Inflammatory macrophage treated with lipopolysaccharide for 1 hour (primary cell): ENCODE measurements around the gene WIZ.
A peak's percentile ranks its signal among the peaks of the same experiment; 100 is the strongest.
"Not testable (repeated sequence)": the region's sequence is repeated elsewhere in the genome, so short reads cannot be mapped to it uniquely, and the experiment has no call there.

Experiments
- DNase-seq, 2 donors: peaks; one replicate each; pipeline ENCODE4 v3.0.0-alpha.2; 2020 to 2022

Gene WIZ

GRCh38 chr19:15449620-15450527, at the start of gene WIZ:
Gene WIZ, minus strand, starts transcription at chr19:15449956. Its CDS starts 1,649 bp downstream, at chr19:15448307.
- DNase-seq, result peak; percentile 57 to 73

DNA sequence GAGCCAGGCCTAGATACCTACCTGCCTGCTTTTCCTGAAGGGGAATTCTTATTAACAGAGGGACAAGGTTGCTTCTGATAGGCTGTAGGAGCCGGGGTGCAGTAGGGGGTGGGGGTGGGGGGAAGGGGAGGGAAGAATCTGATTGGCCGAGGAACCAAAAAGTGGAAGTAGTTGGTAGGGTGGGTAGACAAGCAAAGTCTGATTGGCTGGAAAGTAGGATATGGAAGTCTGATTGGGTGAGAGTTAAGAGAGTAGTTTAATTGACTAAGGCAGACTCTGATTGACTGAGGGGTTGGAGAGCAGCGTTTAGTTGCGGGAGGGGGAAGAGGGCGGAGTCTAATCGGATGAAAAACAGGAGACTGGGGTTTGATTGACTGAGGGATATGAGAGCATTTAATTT, 49.2 kb upstream of the WIZ start:
- DNase-seq, result no peak

GRCh38 chr19:15498156-15498858, 48.6 kb upstream of the WIZ start:
- no peak for DNase-seq

- no peak for DNase-seq
Observed at GRCh38 chr19:15495151-15495550, 45.4 kb upstream of the WIZ start.

GRCh38 chr19:15488489-15489226, 38.9 kb upstream of the WIZ start:
- DNase-seq, result no peak

- DNase-seq, result no peak
Observed at GRCh38 chr19:15487038-15487437, 37.3 kb upstream of the WIZ start.

DNA sequence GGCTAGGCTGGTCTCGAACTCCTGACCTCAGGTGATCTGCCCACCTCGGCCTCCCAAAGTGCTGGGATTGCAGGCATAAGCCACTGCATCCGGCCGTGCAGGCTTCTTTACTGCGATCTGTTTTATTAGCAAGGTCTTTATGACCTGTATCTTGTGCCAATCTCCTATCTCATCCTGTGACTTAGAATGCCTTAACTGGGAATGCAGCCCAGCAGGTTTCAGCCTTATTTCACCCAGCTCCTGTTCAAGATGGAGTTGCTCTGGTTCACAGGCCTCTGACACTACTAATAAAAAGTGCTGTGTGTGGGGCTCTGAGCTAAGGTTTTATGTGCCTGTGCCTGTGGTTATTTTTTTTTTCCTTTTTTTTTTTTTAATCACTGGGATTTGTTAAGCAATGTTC, 36.0 kb upstream of the WIZ start:
- not testable (repeated sequence) for DNase-seq

- DNase-seq, result not testable (repeated sequence)
Observed at GRCh38 chr19:15480996-15481395, 31.2 kb upstream of the WIZ start.

DNA sequence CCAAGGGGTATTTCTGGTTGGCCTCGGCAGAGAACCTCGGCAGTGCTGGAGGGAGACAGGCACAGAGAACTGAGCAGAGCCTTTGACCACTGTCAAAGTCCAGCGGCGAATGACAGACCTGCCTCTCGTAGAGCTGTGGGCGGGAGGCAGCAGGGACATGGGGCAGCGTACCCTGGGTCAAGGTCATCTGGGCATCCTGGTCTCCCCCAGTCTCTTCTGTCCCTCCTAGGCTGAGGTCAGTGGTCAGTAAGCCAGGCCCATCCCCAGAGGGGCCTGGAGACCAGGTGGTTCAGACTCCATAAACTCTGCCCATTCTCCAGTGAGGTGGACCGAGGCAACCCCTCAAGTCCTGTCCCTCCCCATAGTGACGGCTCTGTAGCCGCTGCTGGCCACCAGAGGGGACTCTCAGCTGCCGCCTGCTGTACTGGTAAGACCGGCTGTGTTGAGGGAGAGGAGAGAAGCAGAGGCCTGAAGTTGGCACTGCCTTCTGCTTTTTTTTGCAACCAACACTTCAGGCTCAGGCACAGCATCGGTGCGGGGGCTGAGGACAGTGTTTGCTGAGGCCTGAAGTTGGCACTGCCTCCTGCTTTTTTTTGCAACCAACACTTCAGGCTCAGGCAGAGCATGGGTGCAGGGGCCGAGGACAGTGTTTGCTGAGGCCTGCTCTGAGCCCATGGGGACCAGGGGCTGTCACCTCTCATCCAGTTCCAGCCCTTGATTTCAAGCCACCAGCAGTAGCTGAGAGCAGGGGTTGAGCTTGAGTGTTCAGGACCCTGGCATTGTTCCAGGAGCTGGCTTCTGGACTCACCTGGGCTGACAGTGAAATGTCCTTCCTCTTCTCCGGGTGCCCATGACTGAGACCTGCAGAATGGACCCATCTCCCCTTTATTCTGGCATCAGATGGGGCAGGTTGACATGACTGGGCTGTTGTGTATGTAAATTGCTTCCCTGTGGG, 29.9 kb upstream of the WIZ start, which contains the start of gene PGLYRP2:
Gene PGLYRP2, minus strand, starts transcription at position 111 of the 955 bp plus-strand sequence. CDS start 130 bp downstream, outside the sequence.
- DNase-seq, result peak; percentile 60 to 68

GRCh38 chr19:15476325-15476724, 26.6 kb upstream of the WIZ start:
- no peak for DNase-seq

- no peak for DNase-seq
Observed at GRCh38 chr19:15475611-15476010, 25.9 kb upstream of the WIZ start.

- DNase-seq, result no peak
Observed at GRCh38 chr19:15475169-15475568, 25.4 kb upstream of the WIZ start.

- not testable (repeated sequence) for DNase-seq
Observed at GRCh38 chr19:15473821-15474220, 24.1 kb upstream of the WIZ start.

DNA sequence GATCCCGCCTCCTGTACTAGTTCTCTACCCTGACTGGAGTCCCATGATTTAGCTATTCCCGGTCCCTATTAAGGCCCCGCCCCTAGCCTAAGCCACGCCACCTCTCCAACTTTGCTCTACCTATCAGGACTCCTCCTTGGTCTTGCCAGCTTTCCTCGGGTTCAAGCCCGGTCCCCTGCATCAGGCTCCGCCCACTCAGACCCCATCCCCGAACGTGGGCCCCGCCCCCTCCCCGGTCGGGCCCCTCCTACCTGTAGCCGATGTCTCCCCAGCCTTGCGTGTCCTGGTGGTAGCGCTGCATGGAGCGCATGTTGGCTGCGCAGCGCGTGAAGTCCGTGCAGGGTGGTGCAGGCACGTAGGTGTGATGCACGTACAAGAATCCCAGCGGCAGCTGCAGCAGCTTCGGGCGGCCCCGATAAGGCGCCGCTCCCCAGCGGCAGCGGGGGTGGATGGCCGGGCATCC, 21.9 kb upstream of the WIZ start:
- no peak for DNase-seq

- DNase-seq, result peak in 1 of 2 donors; percentile 39
Observed at GRCh38 chr19:15469513-15470297, 19.9 kb upstream of the WIZ start.

DNA sequence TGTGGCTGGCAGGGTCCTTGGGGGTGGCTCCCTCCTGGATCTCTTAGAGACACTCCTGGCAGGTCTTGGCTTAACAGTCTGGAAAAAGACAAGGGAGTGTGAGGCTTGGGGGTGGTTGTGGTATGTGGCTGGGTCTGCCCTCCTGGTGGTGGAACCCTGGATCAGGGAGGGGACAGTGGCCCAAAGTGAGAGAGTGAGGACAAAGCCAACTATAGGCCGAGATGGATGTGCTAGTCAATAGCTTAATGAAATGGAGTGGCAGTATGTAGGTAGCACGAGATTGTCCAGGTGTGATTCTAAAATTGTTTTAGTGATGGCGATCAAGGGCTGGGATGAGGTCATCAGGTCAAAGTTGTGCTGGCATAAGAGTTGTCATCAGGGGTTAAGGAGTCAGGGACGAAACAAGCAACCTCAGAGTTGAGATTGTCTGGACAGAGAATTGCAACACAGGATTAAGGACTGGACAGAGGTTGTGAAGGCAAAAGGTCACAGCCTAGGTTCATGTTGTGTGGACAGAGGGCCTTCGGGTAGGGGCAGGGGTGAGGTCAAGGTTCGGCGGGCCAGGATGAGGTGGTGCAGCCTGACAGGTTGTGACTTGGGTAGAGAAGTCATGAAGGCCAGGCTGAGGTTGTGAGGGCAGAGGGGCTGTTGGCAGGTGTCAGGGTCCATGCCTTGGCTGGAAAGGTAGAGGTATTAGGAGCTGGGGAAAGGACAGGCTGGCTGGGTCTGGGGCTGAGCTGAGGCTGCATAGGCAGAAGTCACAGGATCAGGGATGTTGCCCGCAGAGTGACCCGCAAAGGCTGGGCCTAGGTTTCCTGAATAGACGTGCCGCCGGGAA, 19.1 kb upstream of the WIZ start:
- DNase-seq, result no peak

DNA sequence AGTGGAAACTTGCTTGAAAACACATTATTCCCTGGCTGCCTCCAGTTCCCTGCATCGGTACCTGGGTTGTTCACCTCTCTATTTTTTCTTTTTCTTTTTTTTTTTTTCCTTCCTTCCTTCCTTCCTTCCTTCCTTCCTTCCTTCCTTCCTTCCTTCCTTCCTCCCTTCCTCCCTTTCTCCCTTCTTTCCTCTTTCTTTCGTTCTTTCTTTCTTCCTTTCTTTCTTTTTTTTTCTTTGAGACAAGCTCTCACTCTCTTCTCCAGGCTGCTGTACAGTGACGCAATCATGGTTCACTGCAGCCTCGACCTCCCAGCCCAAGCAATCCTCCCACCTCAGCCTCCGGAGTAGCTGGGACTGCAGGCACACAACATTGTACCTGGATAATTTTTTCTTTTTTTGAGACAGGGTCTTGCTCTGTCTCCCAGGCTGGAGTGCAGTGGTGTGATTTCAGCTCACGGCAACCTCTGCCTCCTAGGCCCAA, 18.0 kb upstream of the WIZ start:
- DNase-seq, result no peak

DNA sequence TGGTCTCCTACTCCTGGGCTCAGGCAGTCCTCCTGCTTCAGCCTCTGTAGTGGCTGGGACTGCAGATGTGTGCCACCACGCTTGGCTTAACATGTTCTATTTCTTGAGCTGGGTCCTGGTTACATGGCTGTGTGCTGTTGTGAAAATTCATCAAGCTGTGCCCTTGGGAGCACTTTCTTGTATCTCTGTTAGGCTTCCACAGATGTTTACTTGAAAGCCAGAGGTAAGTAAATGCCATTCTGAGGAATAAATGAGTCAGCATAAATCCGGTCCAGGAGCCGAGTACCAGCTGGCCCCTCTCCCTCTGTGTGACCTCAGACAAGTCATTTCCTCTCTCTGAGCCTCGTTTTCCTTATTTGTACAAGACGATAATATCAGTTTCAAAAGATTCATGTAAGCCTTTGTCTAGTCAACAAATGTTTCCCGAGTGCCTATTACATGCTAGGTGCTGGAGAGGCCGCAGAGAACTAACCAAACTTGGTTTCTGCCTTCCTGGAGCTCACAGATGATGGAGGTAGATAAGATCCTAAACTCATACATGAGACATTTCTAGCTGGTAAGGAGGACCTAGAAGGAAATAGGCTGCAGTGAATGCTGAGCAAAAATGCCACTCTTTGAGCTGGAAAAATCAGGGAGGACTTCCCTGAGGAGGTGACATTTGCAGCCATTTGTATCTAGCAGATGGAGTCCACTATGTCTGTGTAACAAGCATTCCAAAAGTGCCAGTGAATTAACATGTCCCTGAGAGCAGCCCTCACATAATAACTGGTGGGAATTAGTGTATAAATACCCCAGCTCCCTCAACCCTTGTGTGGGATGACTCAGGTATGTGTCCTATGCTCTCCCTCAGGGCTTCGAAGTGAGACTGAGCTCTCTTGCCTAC, 17.3 kb upstream of the WIZ start:
- peak in 1 of 2 donors; percentile 5 for DNase-seq
